ENCODE measurements around the gene CDK14. TPM values are rescaled to one million over a fixed set of nuclear protein-coding genes. Genes with fewer than 3 reads are reported as not detected.

CDK14 gene
- total and polyA plus RNA-seq, 2 donors (not counting 1 experiment from before 2014, with no cell fraction given), result 42.1 to 167 TPM

- Histone ChIP-seq H2AFZ (ENCODE audit: insufficient read depth, low read depth, low read length, poor library complexity, severe bottlenecking) (no peak overlapping the region), H3K9me3 (ENCODE audit: control extremely low read depth in 1 of 3, control insufficient read depth in 2 of 3, insufficient read depth in 1 of 3, low read length in 2 of 3) (no peaks in the 10 kb centered on the region), H4K20me1 (ENCODE audit: control insufficient read depth, insufficient read depth, low read length, poor library complexity, severe bottlenecking) (no peaks in the 10 kb centered on the region), H3K27me3 (replicated peaks in 1 of 4; ENCODE audit: control extremely low read depth in 1 of 4, control insufficient read depth in 3 of 4, insufficient read depth in 4 of 4, low read length in 3 of 4) (no peaks in the 10 kb centered on the region), H3K36me3 (replicated peaks in 1 of 2; ENCODE audit: control extremely low read depth in 1 of 2, control insufficient read depth in 1 of 2, extremely low read depth in 1 of 2, insufficient read depth in 2 of 2, low read length in 1 of 2) (peaks cover 0 to 26% of the 10 kb centered on the region in 2 experiments), H3K4me3 (ENCODE audit: control extremely low read depth in 1 of 5, extremely low read depth in 1 of 5, insufficient read depth in 1 of 5, low read depth in 2 of 5, low read length in 4 of 5) (no peak overlapping the region), H3K9ac (ENCODE audit: low read length) (no peak overlapping the region), H3K79me2 (ENCODE audit: control insufficient read depth, insufficient read depth, low read length) (no peaks in the 10 kb centered on the region), H3K4me2 (replicated peaks; ENCODE audit: low read depth, low read length, poor library complexity, severe bottlenecking) (no peak overlapping the region), H3K4me1 (ENCODE audit: control insufficient read depth in 2 of 2, insufficient read depth in 2 of 2, low read length in 2 of 2) (no peaks in the 10 kb centered on the region), H3K27ac (ENCODE audit: low read length in 2 of 2) (no peak overlapping the region)
- TF ChIP-seq EZH2 (IDR thresholded peaks at IDR 0.05; ENCODE audit: borderline replicate concordance, insufficient read depth, low read depth, low read length, poor library complexity, severe bottlenecking) (no peak), CTCF (IDR thresholded peaks at IDR 0.05) (no peak)
- Mint-ChIP-seq H3K27me3 (no peaks in the 10 kb centered on the region), H3K4me3 (no peak overlapping the region), H3K9me3 (ENCODE audit: insufficient read depth) (no peaks in the 10 kb centered on the region), H3K27ac (no peak overlapping the region), H3K4me1 (no peaks in the 10 kb centered on the region)
- no peak for ATAC-seq (ENCODE audit: low read depth)
- intact Hi-C loops (cut with micrococcal nuclease), result no loop called here
- ChIA-PET POLR2A (no interaction called here), CTCF (no interaction called here)
- WGBS (ENCODE audit: insufficient coverage), result no CpG with 5 or more reads among the region's 3 CpGs
- no peak for DNase-seq
Observed at GRCh38 chr7:91109200-91109599, 513.1 kb downstream of the CDK14 start.

DNA sequence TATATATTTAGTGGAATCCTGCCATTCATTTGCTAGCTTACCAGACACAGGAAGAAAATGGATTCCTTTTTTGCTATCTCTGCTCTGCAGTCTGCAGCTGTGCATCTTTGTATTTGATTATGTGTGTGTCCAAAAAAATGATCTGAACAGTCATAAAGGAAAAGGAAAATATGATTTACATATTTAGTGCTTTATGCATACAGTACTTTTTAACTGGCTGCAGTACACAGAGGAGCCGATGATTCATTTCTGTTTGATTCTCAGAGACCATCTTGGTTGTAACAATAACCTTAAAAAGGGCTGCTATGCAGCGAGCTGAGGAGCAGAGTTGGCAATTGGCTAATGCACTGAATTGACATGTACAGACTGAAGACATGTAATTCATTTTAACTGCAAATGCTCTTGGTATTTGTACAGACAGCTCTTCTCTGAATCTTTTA is 516.8 kb downstream of the CDK14 start:
- Histone ChIP-seq H3K4me2 (replicated peaks; ENCODE audit: low read depth, low read length, poor library complexity, severe bottlenecking) (no peak overlapping the region), H3K79me2 (ENCODE audit: control insufficient read depth, insufficient read depth, low read length) (no peaks in the 10 kb centered on the region), H3K4me1 (ENCODE audit: control insufficient read depth in 2 of 2, insufficient read depth in 2 of 2, low read length in 2 of 2) (no peaks in the 10 kb centered on the region), H3K27ac (ENCODE audit: low read length in 2 of 2) (no peak overlapping the region), H4K20me1 (ENCODE audit: control insufficient read depth, insufficient read depth, low read length, poor library complexity, severe bottlenecking) (no peaks in the 10 kb centered on the region), H2AFZ (ENCODE audit: insufficient read depth, low read depth, low read length, poor library complexity, severe bottlenecking) (no peak overlapping the region), H3K9ac (ENCODE audit: low read length) (no peak overlapping the region), H3K9me3 (ENCODE audit: control extremely low read depth in 1 of 3, control insufficient read depth in 2 of 3, insufficient read depth in 1 of 3, low read length in 2 of 3) (no peaks in the 10 kb centered on the region), H3K4me3 (ENCODE audit: control extremely low read depth in 1 of 5, extremely low read depth in 1 of 5, insufficient read depth in 1 of 5, low read depth in 2 of 5, low read length in 4 of 5) (no peak overlapping the region), H3K27me3 (replicated peaks in 1 of 4; ENCODE audit: control extremely low read depth in 1 of 4, control insufficient read depth in 3 of 4, insufficient read depth in 4 of 4, low read length in 3 of 4) (no peaks in the 10 kb centered on the region), H3K36me3 (replicated peaks in 1 of 2; ENCODE audit: control extremely low read depth in 1 of 2, control insufficient read depth in 1 of 2, extremely low read depth in 1 of 2, insufficient read depth in 2 of 2, low read length in 1 of 2) (peaks cover 4 to 56% of the 10 kb centered on the region in 2 experiments)
- TF ChIP-seq CTCF (IDR thresholded peaks at IDR 0.05) (no peak), EZH2 (IDR thresholded peaks at IDR 0.05; ENCODE audit: borderline replicate concordance, insufficient read depth, low read depth, low read length, poor library complexity, severe bottlenecking) (no peak)
- 60% methylated on average over 1 of the region's 2 CpGs for WGBS (ENCODE audit: insufficient coverage)
- Mint-ChIP-seq H3K27ac (no peak overlapping the region), H3K9me3 (ENCODE audit: insufficient read depth) (no peaks in the 10 kb centered on the region), H3K4me3 (no peak overlapping the region), H3K4me1 (no peaks in the 10 kb centered on the region), H3K27me3 (no peaks in the 10 kb centered on the region)
- POLR2A ChIA-PET, result no interaction called here
- ATAC-seq (ENCODE audit: low read depth) (no peak), DNase-seq (no peak)
- intact Hi-C loops (cut with micrococcal nuclease), result no loop called here
- CTCF ChIA-PET, result interaction anchor here (1.5 kb wide), 1 partner anchor 23 kb away, joined by 6 read pairs; no protein-coding TSS in a partner anchor
